Spleen (tissue), 7 donors: ENCODE measurements around the gene LPGAT1.

Experiments
- CTCF ChIP-seq, 11 experiments: fragments of 200-600 bp in 7 of 11; fragments of 450-650 bp in 4 of 11; sonication (generic) in 4 of 11; IDR thresholded peaks in 8 of 11; conservative IDR thresholded peaks in 3 of 11; 1 replicate in 7 of 11; 2 replicates in 4 of 11; pipeline versions ENCODE4 v1.4.0 to v1.8.0; 2016 to 2021; ENCODE audit warnings: antibody characterized with exemption in 11 of 11, inconsistent platforms in 4 of 11, mild to moderate bottlenecking in 1 of 11
- POLR2A ChIP-seq, 3 donors: fragments of 450-650 bp; IDR thresholded peaks; one replicate each; pipeline ENCODE4 v1.5.1; 2017; ENCODE audit warnings: antibody characterized with exemption in 3 of 3, mild to moderate bottlenecking in 1 of 3
- donor health status: DM: no; HTN: no; CAD: no; lungs with moderate emphysema.
- donor health status: DM: no; HTN: no; CAD: no.
- donor health status: DM: no; HTN: no; CAD: no.

GRCh38 chr1:211808475-211808874, 22.1 kb downstream of the LPGAT1 start:
- no peak for TF ChIP-seq CTCF (IDR thresholded peaks at IDR 0.05 in 8 of 11, conservative IDR thresholded peaks at IDR 0.05 in 3 of 11)
- TF ChIP-seq POLR2A (IDR thresholded peaks at IDR 0.05), result no peak
